H1 (cell line): Measurements from ENCODE around the gene COX6A2. TPM values are rescaled to one million over a fixed set of nuclear protein-coding genes. Genes with fewer than 3 reads are reported as not detected.

ENCODE experiments used
- ASH2L ChIP-seq: fragments of 200-600, 300-600 bp; sonication (generic); IDR thresholded peaks from one replicate; pipeline ENCODE4 v1.7.1; 2017; ENCODE audit warnings: low read length
- E2F6 ChIP-seq: IDR thresholded peaks from 2 replicates; pipeline ENCODE4 v1.6.1; 2012; ENCODE audit warnings: inconsistent platforms
- KDM5A ChIP-seq: fragments of 200-600 bp; IDR thresholded peaks from 2 replicates; pipeline ENCODE4 v1.7.1; 2012; ENCODE audit warnings: mild to moderate bottlenecking, low read length, inconsistent platforms, mixed read lengths
- RBBP5 ChIP-seq: IDR thresholded peaks from 2 replicates; pipeline ENCODE4 v1.7.1; 2012; ENCODE audit warnings: low read depth, mild to moderate bottlenecking, inconsistent platforms, low read length, moderate library complexity, borderline replicate concordance
- SIN3A ChIP-seq, 2 experiments: IDR thresholded peaks in 1 of 2; conservative IDR thresholded peaks in 1 of 2; 2 replicates each; pipeline ENCODE4 v1.6.1; 2011 to 2012; ENCODE audit warnings: low read length in 2 of 2, improper control_type of control experiment in 1 of 2, low read depth in 1 of 2, mild to moderate bottlenecking in 1 of 2
- SIRT6 ChIP-seq: IDR thresholded peaks from one replicate; pipeline ENCODE4 v1.7.1; 2012; ENCODE audit warnings: low read length, inconsistent platforms
- SUZ12 ChIP-seq: fragments of 200-600 bp; sonication (generic); IDR thresholded peaks from 2 replicates; pipeline ENCODE4 v1.6.1; 2012; ENCODE audit warnings: mild to moderate bottlenecking, inconsistent platforms, low read length, moderate library complexity, mixed read lengths
- TAF7 ChIP-seq: optimal IDR thresholded peaks from 2 replicates; pipeline ENCODE3; 2011; ENCODE audit warnings: low read depth, mild to moderate bottlenecking, inconsistent platforms, low read length, moderate library complexity, borderline replicate concordance
- polyA plus RNA-seq, 7 experiments: library from polyadenylated mRNA; depleted of rRNA in 3 of 7; stranded (reverse) in 5 of 7; unstranded in 2 of 7; fragments of >200 nt in 5 of 7; fragments of 200-250 nt in 2 of 7; gene quantifications; 1 replicate in 5 of 7; 2 replicates in 1 of 7; 4 replicates in 1 of 7; pipeline versions ENCODE4 v1.2.1 to v1.2.3, GENCODE V29; 2011 to 2013; ENCODE audit warnings: missing spikeins in 2 of 7, mixed read lengths in 2 of 7
- total RNA-seq: library from RNA; stranded (reverse); fragmentation: NEBNext Ultra II Directional; extraction: Animal tissue kit (Norgen Biotek cat#: 25700); gene quantifications from 2 replicates; pipeline ENCODE4 v1.2.1, GENCODE V29; 2021

The COX6A2 gene
- total and polyA plus RNA-seq, 2 of the 8 experiments (the other 6 are each of a cell fraction or from before 2014, with no cell fraction given) = 0.79 TPM; not detected in 1

- TF ChIP-seq TAF7 (no peak), RBBP5 (no peak), E2F6 (no peak), SIRT6 (no peak), ASH2L (no peak), SUZ12 (no peak), SIN3A (conservative IDR thresholded peaks at IDR 0.05 in 1 of 2, IDR thresholded peaks at IDR 0.05 in 1 of 2; ENCODE audit: low read depth in 1 of 2, low read length in 2 of 2) (no peak), KDM5A (no peak)
These were observed 2.4 kb upstream of the COX6A2 start (continued) for GRCh38 chr16:31430380-31431052.
